HG03066 (cell line): ENCODE data around the gene SPAG6.

Source experiments
- ATAC-seq: cut with Tn5 transposase; IDR thresholded peaks from one replicate; pipeline ENCODE4 v1.9.1; 2021; ENCODE audit warnings: low read depth; ENCODE audit not compliant: unreplicated experiment

SPAG6 gene

DNA sequence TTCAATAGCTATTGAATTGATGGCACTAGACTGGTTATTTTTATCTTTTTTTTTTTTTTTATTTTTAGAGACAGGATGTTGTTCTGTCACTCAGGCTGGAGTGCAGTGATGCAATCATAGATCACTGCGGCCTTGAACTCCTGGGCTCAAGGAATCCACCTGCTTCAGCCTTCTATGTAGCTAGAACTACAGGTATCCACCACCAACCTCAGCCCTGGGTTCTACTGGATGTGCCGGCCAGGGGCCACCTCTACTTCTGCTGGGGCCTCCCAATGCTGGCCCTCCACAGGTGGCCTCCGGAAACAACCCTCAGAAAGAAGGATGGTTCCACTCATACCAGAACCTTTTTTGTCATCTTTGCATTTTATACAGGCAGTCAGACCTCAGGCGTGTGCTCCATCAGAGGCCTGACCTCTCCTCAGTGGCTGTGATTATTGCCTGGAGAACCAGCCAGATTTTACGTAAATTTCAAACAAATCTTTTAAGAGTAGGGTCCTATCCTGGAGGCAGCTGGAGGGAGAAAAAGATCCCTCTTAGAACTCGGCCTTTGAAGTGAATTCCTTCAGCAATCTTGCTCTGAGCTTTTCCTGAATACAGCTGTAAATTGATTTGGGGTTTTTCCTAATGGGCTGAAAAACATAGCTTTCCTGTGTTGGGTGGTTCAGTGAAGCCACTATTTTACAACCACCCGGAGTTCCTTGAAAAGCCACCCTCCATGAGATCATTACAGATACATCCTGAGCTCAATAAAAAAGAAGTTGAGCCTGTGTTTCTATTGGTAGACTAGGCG is 110.0 kb downstream of the SPAG6 start:
- peak; percentile 52 for ATAC-seq

DNA sequence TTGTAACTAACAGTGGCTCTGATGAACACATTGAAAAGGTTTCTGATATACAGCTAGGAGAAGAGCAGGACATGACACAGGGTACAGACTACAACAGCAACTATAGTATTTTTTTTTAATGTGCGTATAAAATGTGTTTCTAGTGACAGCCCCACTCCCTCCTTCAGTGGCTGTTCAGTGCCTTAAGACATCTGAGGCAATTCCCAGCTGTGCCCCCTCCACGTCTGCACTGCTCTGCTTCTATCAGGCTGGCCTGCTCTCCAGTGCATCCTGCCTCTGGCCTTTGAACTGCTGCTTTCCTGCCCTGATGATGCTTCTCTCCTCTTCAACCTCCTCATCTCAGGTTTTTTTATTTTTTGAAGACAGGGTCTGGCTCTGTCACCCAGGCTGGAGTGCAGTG is 111.2 kb downstream of the SPAG6 start:
- no peak for ATAC-seq

DNA sequence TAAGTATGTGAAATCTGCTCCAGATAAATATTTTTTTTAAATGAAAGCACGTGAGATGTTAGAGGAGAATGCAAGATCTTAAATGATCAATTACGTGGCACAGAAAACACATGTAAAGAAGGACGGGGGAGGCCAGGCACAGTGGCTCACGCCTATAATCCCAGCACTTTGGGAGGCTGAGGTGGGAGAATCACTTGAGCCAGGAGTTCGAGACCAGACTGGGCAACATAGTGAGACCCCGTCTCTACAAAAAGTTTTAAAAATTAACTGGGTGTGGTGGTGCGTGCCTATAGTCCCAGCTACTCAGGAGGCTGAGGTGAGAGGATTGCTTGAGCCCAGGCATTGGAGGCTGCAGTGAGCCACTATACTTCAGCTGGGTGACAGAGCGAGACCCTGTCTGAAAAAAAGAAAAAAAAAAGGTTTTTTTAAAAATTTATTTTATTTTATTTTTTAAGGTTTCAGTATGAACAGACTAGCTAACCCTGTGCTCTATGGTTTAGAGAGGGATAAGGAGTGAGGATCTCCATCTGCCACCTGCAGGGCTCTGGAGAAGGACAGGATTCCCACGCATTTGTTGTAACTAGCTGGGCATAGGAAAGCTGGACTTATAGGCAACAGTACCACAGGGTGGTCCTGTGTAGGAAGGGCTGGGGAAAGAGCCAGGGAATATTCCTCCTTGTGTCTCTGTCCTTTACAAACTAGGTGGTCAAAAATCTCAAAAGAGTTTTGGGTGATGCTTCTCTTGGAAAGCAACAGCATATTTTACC is 113.2 kb downstream of the SPAG6 start:
- ATAC-seq: no peak

DNA sequence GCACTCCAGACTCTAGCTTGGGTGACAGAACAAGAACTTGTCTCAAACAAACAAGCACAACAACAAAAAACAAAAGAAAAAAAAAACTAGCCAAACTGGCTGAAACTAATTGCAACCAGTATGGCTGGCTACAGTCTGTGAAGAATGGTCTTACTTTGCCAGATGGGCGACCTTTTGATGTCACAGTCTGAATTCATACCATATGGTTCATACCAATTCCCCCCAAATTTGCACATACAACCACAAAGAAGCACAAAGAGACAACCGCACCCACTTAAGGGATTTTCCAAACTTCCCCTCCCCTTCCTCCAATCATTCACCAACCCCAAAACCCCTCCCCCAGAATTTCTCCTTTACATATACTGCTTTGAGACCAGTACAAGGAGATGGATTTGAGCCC is 114.2 kb downstream of the SPAG6 start:
- ATAC-seq: no peak

DNA sequence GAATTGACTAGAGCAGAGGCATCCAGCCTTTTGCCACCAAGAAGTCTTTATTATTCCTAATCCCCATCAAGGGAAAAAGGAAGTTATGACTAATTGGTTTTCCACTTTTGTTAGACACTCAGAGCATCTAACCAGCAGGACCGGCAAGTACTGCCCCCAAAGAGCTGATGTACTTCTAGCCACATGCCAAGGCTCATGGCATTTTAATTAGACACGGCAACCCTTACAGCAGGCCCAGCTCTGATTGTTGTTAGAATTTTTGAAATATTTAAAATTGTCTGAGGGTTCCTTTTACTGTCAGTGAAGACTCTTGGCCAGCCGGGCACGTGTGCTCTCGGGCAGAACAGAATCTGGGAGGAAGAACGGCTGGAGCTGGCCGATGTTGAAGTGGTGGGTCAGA is 114.8 kb downstream of the SPAG6 start:
- ATAC-seq: no peak

DNA sequence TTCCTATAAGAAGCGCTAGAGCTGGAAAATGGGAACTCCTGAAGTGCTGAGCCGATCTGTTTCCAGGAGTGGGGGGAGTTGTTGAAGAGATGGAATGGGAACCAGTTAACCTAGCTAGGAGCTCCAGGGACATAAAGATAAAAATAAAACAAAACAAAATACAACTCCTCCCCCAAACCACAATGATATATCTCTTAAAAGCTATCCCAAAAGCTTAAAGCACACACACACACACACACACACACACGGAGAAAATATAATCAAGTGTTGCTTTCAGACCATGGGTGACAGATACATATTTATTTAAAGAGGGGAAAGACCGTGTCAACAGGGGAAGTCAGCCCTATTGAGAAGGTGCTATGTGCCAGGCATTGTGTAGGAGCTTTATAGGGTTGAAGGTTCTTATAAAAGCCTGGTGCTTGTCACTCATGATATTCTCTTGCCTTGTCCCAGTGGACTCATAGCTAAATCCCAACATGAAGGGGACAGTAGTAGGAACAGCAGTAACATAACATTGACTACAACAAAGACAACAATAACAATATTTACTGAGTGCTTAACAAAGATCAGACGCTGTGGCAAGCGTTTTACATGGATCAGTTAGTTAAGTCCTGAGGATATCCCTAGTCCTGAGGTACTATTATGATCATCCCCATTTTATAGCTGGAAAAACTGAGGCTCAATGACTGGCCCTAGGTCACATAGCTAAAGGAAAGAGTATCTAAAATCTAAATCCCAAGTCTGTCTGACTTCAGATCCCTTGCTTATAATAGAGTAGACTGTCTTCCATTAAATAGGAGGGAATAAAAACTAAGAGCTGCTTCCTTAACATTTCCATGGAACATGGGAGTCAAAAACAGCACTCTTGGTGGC is 115.5 kb downstream of the SPAG6 start:
- no peak for ATAC-seq

DNA sequence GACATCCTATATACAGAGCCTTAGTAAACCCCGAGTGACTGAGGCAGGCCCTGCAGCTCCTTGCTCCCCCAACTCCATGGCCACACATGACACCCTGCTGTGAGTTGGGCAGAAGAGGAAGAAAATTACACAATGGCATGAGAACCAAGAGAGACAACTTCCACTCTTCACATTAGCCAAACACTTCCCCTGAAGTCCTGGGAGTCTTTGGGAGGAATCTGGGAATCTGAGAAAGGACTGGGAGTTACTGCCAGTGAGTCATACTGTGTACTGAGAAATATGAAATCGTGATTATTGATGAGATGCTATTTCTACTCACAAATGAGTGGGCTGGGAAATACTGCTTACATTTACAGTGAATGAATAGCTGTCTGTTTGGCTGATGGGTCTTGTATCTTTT is 116.6 kb downstream of the SPAG6 start:
- ATAC-seq: no peak

DNA sequence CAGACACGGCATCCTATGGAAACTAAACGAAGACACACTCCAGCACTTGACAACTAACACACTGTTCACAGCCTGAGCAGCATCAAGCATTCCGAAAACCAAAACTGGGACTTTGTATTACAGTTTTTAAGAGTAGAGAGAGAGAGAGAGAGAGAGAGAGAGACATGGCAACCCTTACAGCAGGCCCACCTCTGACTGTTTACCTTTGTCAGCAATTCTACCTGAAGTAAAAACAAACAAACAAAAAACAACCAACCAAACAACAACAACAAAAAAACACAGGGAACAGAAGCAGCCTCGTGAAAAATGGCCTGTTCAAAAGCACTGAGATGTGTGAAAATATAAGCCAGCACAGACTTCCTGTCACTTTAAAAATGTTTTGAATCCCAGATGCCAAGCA is 118.0 kb downstream of the SPAG6 start:
- ATAC-seq: no peak

DNA sequence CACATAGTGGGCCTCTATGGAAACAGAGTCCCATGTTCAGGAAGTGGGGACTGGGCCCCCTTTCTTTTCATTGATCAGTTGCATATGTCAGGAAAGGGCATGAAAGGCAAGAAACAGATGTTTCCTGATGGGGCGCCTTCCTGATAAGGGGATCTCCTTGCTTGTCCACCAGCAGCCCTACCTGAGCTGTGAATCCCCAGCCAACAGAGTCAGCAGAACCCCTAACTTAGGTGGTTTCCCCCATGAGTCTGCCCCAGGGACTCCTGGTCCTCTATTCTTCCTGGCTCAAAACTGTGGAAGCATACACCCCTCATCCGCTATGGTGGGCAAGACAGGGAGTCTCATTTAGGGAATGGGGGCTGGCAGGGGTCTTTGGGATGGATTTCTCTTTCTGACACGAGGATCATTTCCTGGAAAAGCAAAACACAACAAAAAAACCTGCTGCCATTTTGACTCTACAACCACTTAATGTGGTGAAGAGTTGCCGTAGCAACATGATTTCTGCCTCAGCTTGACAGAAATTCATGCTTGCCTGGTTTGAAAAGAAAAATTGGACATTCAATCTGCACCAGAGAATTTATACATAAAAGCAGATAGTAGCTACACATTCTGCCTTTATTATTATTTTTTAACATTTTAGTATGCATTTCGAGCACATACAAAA is 119.8 kb downstream of the SPAG6 start:
- ATAC-seq: no peak

DNA sequence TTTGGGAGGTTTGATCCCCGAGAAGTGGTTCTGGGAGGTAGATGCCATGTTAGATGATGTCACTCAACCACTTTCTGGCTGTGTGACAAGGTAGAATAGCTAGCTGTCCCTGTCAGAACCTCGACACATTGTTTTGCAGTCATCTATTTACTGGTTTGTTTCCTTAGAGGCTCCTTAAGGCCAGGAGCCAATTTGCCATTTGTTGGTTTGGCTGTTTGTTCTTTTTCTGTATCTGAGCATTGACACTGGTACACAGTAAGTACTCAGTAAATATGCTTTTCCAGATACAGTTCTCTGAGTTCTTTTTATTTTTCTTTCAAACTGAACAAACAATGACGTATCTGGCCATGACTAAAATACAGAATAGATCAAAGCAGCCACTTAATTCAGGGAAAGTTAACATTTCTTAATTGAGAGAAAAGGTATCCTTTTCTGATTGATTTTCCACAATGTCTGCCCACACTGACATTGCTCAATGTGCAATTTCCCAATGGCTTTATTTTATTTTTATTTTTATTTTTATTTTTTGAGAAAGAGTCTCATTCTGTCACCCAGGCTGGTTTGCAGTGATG is 121.6 kb downstream of the SPAG6 start:
- no peak for ATAC-seq
